NCI-H146 (cell line): ENCODE data around the gene RNF144A.
A peak's percentile ranks its signal among the peaks of the same experiment; 100 is the strongest.

Experiments used
- DNase-seq: peaks from one replicate; lab custom pipeline; 2025; lab: John Stamatoyannopoulos, UW

The RNF144A gene

GRCh38 chr2:7045601-7046590 is 128.7 kb downstream of the RNF144A start:
- DNase-seq: no peak

DNA sequence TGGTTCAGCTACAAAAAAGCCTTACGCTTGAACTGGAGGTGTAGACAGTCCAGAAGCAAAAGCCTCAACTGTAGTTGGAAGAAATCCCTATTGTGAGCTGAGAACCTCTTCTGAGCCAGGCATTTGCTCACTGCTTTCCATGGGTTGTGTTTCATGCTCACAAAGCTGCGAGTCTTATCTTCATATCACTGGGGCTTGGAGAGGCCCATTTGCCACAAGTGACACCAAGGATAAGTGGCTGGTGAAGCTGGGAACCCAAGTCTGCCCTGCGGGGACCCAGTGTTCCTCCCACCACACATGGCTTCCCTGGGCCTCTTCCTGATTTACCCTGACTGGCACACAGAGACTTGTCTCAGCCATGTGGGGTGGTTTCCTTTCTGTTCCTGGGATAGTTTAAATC is 130.4 kb downstream of the RNF144A start:
- no peak for DNase-seq

GRCh38 chr2:7048762-7049294 is 131.6 kb downstream of the RNF144A start:
- no peak for DNase-seq

DNA sequence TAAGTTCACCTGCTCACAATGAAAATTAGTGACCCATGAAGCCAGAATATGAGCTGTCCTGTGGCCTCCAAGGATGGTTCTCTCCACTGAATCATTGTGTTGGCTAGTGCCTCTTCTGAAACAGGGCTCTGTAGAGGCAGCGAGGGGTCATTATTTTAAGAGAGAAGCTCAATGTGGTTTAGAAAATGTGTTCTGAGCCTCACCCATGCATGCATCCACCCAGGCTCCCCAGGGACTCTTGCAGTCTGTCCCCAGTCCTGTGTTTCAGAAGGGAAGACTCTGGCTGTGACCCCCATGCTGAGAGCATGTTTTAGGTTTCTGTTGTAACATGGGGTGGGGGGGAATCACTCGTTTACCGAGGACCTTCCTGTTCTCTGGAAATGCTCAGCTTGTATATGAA is 135.2 kb downstream of the RNF144A start:
- DNase-seq: no peak

DNA sequence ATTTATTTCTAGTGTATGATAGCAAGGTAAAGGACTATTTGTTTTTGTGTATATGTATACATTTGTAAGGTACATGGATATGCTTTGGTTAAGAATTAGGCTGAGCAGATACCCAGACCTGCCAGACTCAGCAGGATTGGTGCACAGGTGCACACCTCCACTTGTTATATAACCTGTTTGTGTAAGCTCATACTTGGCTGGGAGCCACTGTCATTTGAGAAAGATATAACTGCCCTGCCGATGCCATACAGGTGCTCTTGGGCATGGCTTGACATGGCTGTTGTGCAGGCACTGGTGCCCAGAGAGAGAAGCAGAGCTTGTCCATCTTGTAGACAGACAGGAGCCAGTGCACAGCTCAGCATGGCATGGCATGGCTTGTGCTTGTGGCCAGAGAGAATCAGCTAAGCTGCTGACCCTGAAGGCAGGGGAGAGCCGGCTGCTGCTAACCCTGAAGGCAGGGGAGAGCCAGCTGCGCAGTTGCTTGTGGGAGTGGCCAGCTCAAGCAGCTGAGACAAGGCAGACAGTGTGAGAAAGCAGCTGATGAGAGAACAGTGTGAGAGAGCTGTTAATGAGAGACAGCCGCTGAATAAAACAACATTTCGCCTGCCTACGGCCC is 136.5 kb downstream of the RNF144A start:
- DNase-seq: peak; percentile 88

GRCh38 chr2:7057865-7058400 is 140.7 kb downstream of the RNF144A start:
- peak; percentile 38 for DNase-seq

- DNase-seq: no peak
Measured at GRCh38 chr2:7060156-7060555, 142.9 kb downstream of the RNF144A start.

DNA sequence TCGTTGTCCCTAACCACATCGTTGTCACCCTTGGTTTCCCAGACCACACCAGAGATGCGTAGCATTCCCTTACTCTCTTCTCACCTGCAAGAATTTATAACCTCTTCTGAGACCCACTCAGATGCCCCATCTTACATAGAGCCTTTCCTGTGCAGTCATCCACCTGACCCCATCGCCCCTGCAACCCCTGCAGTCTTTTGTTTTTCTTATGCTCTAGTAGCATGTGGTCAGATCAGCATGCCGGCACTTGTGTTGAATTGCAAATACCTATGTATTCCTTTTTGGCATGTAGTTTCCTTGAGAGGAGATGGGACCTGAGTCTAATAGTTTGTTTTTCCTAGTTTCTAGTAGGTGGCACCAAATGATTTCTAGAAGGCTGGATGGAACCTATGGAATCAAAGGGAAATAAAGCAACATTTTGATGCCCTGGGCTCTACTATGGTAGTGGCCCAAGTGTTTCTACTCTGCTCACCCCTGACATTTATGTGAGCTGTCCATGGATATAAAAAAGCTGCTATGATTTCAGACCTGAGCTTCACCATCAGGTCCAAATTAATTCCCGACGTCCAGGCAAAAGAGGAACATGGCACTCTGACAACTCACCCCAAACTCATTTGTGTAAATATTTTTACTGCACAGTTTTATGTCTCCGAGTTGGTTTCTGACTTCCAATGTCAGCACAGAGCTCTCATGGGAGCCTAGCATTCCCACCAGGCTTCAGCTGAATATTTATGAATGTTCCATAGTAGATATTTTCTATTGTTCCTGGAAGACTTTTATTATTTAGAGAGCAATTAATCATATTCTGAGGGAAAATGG is 143.6 kb downstream of the RNF144A start:
- no peak for DNase-seq

- DNase-seq: no peak
Measured at GRCh38 chr2:7061450-7061789, 144.2 kb downstream of the RNF144A start.

DNA sequence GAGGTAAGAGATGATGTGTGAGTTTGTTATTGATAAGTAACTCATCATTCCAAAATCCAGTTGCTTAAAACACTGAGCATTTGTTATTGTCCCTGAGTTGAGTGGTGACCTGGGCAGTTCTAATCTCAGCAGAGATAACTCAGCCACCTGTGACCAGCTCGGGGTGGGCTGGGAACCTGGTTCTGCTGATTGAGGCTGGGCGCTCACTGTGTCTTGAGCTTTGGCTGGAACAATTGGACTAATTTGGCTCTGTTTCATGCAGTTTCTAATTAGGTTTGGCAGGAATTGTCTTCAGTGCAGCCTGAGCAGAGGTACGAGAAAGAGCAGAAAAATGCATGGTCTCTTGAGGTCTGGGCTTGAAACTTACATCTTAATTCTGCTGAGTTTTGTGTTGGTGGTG is 144.7 kb downstream of the RNF144A start:
- DNase-seq: no peak

DNA sequence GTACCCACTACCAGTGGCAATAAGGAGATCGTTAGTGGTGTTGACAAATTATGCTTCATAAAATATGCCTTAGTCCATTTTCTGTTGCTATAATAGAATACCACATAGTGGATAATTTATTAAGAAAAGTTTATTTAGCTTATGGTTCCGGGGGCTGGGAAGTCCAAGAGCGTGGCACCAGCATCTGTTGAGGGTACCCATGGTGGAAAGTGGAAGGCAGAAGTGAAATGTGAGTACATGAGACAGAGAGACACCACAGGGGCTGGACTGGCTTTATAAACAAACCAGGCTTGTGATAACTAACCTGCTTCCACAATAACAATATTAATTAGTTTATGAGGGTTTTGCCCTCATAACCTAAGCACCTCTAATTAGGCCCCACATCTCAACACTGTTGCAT is 146.6 kb downstream of the RNF144A start:
- DNase-seq: no peak

GRCh38 chr2:7068457-7068856 is 151.2 kb downstream of the RNF144A start:
- no peak for DNase-seq

GRCh38 chr2:7070483-7070882 is 153.3 kb downstream of the RNF144A start:
- DNase-seq: no peak

DNA sequence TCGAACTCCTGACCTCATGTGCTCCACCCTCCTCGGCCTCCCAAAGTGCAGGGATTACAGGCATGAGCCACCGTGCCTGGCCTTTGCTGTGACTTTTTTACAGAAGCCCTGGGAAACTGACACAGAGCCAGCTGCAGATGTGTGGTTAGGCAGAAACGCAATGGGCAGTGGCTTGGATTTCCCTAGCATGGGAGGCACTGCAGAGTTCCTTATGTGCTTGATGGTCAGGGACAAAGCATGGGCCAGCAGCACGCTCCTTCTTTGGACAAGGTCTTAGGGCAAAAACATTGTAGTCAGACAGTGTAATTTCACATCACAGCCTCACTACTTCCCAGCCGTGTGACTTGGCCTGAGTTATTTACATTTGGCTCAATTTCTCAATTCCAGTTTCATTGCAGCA is 153.9 kb downstream of the RNF144A start:
- no peak for DNase-seq

GRCh38 chr2:7071916-7072556 is 154.8 kb downstream of the RNF144A start:
- no peak for DNase-seq

DNA sequence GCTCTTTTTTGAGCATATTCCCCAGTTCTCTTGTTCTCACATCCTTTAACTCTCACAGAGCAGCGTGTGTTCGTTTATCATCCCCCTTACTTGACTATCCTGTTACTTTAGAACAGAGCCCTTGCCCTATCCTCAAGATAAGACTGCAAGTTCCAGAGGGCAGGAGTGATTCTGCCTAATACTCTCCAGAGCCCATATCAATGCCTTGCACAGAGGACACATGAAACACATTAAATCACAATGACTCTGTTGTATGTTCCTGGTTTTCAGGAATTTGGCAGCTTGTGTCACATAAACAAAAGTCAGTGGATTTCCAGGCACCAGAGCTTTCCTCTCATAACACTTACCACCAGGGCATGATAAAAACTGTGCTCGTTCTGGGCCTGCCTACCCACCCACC is 156.7 kb downstream of the RNF144A start:
- no peak for DNase-seq

DNA sequence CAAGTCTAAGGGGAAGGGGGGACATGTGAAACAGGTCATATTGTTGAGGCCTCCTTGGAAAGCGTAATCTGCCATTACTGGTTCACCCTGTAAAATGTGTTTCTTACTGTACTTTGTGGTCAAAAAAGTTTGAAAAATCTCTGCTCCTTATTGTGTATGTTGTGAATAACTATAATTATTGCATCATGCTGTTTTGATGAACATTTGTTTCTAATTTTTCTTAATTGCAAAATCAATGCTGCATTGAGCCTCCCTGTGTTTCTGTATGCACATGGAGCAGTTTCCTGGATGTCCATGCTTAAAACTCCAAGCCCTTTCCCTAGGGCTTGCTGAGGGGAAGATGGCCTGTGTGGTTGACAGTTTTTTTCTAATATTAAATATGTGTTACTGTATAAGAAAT is 158.6 kb downstream of the RNF144A start:
- DNase-seq: no peak

DNA sequence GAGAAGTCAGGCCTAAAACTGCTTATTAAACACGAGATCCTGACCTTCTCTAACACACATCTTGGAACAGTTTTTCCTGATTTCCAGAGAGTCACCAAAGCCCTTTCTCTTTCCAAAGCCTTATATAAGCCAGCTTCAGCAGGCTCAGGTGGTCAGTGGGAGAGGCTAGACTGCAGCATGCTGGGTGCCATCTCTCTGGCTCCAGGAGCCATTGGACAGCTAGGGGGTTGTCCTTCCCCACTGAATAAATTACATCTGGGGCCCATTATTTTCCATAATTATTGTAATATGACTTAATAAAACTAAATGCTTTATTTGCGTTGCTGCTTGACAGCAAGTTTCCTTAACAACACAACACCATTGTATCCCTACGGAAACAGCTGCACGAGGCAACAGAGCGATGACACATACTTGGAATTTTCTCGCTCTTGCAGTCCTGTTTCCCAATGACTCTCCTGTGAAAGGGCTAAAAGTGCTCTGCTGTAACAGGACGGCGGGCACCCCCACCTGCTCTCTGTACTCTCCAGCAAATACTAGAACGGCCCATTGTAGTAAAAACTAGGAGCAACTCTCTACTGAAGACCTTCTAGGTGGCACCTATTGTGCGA is 160.6 kb downstream of the RNF144A start:
- no peak for DNase-seq

DNA sequence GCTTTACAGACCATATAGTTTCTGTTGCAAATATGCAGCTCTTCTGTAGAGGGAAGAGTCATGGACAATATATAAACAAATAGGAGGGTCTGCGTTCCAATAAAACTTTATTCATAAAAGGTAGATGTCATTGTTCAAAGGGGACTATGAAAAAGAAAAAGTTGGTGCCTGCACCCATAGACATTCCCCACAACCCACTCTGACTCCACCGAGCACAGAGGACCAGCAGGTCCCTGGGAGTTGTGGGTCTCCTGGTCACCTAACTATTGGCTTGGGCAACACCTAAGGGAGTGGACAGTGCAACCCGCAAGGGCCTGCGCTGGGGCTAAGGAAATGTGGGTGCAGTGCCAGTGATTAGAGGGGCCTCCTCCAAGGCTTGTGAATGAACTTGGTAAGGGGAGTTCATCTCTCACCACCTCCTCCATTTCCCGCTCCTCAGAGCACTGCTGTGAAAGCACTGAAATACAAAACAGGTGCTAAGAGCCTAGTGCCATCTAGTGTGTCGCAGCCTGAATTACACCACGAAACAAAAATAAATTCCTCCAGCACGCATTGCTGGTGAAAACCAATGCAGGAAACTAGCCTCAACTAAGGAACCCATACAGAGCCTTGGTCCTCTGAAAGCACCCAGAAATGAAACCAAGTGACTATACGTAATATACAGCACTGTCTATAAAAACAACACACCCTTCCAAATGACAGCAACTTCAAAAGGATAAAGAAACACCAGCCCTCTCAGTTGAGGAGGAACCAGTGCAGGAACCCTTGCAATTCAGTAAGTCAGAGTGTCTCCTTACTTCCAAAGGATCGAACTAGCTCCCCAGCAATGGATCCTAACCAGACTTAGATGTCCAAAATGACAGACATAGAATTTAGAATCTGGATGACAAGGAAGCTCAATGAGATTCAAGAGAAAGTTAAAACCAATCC is 166.6 kb downstream of the RNF144A start:
- peak; percentile 4 for DNase-seq

GRCh38 chr2:7084601-7085000 is 167.4 kb downstream of the RNF144A start:
- DNase-seq: no peak
